GM23338 (cell line): Measurements from ENCODE around the gene RAD50. TPM values are rescaled to one million over a fixed set of nuclear protein-coding genes. Genes with fewer than 3 reads are reported as not detected.

ENCODE experiments used
- ATAC-seq: fragments of 200-7000 bp; cut with Tn5 transposase; 3 replicates; pipeline ENCODE4 v1.9.1; 2020
- DNase-seq: peaks from one replicate; pipeline ENCODE4 v3.0.0-alpha.2; 2015; ENCODE audit warnings: low spot score
- H2AFZ ChIP-seq: fragments of 200-600 bp; sonication (generic); 2 replicates; pipeline ENCODE4 v1.8.0; 2016; ENCODE audit warnings: antibody characterized with exemption, mild to moderate bottlenecking, moderate library complexity
- H3F3A ChIP-seq: fragments of 200-600 bp; sonication (generic); replicated peaks from 2 replicates; pipeline ENCODE4 v1.8.0; 2017; ENCODE audit warnings: antibody characterized with exemption, mixed run types, low read depth
- H3K27ac ChIP-seq: fragments of 200-600 bp; sonication (generic); 2 replicates; pipeline ENCODE4 v1.6.1; 2016; ENCODE audit warnings: low read depth
- H3K27me3 ChIP-seq: fragments of 200-600 bp; sonication (generic); 2 replicates; pipeline ENCODE4 v1.8.0; 2016; ENCODE audit warnings: mild to moderate bottlenecking, mixed run types, moderate library complexity; ENCODE audit not compliant: insufficient read depth
- H3K36me3 ChIP-seq: fragments of 200-600 bp; sonication (generic); 2 replicates; pipeline ENCODE4 v1.8.0; 2016; ENCODE audit warnings: mild to moderate bottlenecking; ENCODE audit not compliant: insufficient read depth
- H3K4me1 ChIP-seq: fragments of 200-600 bp; sonication (generic); 2 replicates; pipeline ENCODE4 v1.8.0; 2016; ENCODE audit warnings: mild to moderate bottlenecking, moderate library complexity; ENCODE audit not compliant: insufficient read depth
- H3K4me2 ChIP-seq: fragments of 200-600 bp; sonication (generic); 2 replicates; pipeline ENCODE4 v1.7.1; 2017; ENCODE audit warnings: mixed run types
- H3K4me3 ChIP-seq: fragments of 200-600 bp; sonication (generic); 2 replicates; pipeline ENCODE4 v1.6.1; 2016; ENCODE audit warnings: mixed run types
- H3K79me2 ChIP-seq: fragments of 200-600 bp; sonication (generic); replicated peaks from 2 replicates; pipeline ENCODE4 v1.8.0; 2017; ENCODE audit warnings: mild to moderate bottlenecking; ENCODE audit not compliant: insufficient read depth
- H3K9me2 ChIP-seq: fragments of 200-600 bp; sonication (generic); 2 replicates; pipeline ENCODE4 v1.8.0; 2017; ENCODE audit not compliant: insufficient read depth
- H4K20me1 ChIP-seq: fragments of 200-600 bp; sonication (generic); replicated peaks from 2 replicates; pipeline ENCODE4 v1.8.0; 2017; ENCODE audit warnings: mild to moderate bottlenecking; ENCODE audit not compliant: insufficient read depth
- H3K27ac Mint-ChIP-seq: 2 replicates; pipeline ENCODE4 v1.8.0; 2020; ENCODE audit warnings: inconsistent platforms, mild to moderate bottlenecking, moderate library complexity, mixed read lengths
- H3K27me3 Mint-ChIP-seq: 3 replicates; pipeline ENCODE4 v1.8.0; 2022; ENCODE audit warnings: low read depth, mild to moderate bottlenecking, moderate library complexity, mixed read lengths, inconsistent platforms; ENCODE audit not compliant: insufficient read depth, poor library complexity
- H3K36me3 Mint-ChIP-seq: 3 replicates; pipeline ENCODE4 v1.8.0; 2021; ENCODE audit warnings: low read depth, mild to moderate bottlenecking, inconsistent platforms, moderate library complexity, mixed read lengths
- H3K4me1 Mint-ChIP-seq: 3 replicates; pipeline ENCODE4 v1.8.0; 2020; ENCODE audit warnings: mild to moderate bottlenecking, inconsistent platforms, mixed read lengths
- H3K4me3 Mint-ChIP-seq: 3 replicates; pipeline ENCODE4 v1.8.0; 2021; ENCODE audit warnings: moderate library complexity, mild to moderate bottlenecking, inconsistent platforms, mixed read lengths
- H3K9me3 Mint-ChIP-seq: 3 replicates; pipeline ENCODE4 v1.8.0; 2020; ENCODE audit warnings: moderate library complexity, mild to moderate bottlenecking, inconsistent platforms, mixed read lengths
- NANOG ChIP-seq: IDR thresholded peaks from 2 replicates; pipeline ENCODE4 v1.6.1; 2016; ENCODE audit warnings: antibody characterized with exemption, borderline replicate concordance
- POLR2AphosphoS5 ChIP-seq: IDR thresholded peaks from 2 replicates; pipeline ENCODE4 v1.6.1; 2016; ENCODE audit warnings: antibody characterized with exemption, low read depth
- ZNF114 ChIP-seq: fragments of 250-450 bp; sonication (Bioruptor Pico); IDR thresholded peaks from 2 replicates; pipeline ENCODE4 v1.5.0; 2020; ENCODE audit warnings: mild to moderate bottlenecking, moderate library complexity
- ZNF331 ChIP-seq: fragments of 250-450 bp; sonication (Bioruptor Pico); IDR thresholded peaks from 2 replicates; pipeline ENCODE4 v1.5.0; 2020; ENCODE audit warnings: low read depth, mild to moderate bottlenecking, moderate library complexity
- polyA plus RNA-seq: library from polyadenylated mRNA; unstranded; fragments of >200 nt; fragmentation: Nextera tagmentation; extraction: Ambion mirVana; gene quantifications from 2 replicates; pipeline ENCODE4 v1.2.1, GENCODE V29; 2016
- total RNA-seq: library from RNA; depleted of rRNA; stranded (reverse); fragments of >200 nt; shearing (Covaris generic); gene quantifications from 2 replicates; pipeline ENCODE4 v1.2.3, GENCODE V29; 2014
- TF ChIP-seq, protein P1 (sequence below): IDR thresholded peaks from 2 replicates; pipeline ENCODE4 v1.6.1; 2016; ENCODE audit warnings: antibody characterized with exemption
- TF ChIP-seq, protein P2 (sequence below): IDR thresholded peaks from one replicate; pipeline ENCODE4 v1.6.1; 2018; ENCODE audit warnings: antibody characterized with exemption; ENCODE audit not compliant: unreplicated experiment

Gene RAD50
- total and polyA plus RNA-seq, 2 experiments from 2014 or later: 27.0 to 52.2 TPM

DNA sequence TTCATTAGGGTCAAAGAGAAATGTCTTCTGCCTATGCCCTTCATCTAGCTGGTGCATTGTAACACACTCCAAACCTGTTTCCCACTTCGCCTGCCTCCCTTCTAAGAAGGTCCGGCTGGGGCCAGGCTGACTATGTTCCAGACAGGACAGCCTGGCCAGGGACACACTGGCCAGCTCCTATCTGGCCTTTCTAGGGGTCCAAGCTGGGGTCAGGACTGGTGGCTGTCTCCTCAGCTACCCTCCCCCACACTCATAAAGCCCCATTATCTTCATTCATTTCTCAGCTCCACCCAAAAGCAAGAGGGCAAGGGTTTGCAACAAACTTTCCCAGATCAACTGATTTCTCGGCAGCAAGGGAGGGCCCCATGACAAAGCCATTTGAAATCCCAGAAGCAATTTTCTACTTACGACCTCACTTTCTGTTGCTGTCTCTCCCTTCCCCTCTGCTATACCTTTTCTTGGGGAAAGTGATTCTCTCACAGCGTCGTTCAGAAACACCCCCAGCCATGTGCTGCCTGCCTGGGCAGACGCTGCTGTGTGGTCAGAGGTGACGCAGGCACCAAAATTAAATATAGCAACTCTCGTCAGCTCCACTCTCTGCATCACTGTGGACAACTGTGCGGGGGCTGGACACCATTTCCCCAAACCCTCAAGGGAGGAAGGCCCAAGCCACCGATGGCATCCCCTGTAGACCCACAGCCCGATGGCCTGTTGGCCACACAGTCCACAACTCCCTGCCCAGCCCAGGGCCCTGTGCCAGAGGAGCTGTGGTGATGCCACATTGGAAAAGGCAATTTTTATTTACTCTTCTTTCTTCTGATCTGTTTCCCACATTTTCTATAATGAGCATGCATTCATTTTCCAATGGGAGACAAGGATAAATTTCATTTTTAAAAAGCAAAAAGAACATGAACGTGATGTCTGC lies 107.3 kb downstream of the RAD50 start:
- peak overlapping the region; percentile 38; the same call in 1 of the 2 replicates for H2AFZ ChIP-seq
- Mint-ChIP-seq H3K4me1 (peaks cover 14% of the 10 kb centered on the region), H3K4me3 (no peak overlapping the region; the same call in 2 of the 3 replicates), H3K36me3 (no peaks in the 10 kb centered on the region), H3K27me3 (peaks cover 24% of the 10 kb centered on the region), H3K27ac (no peak overlapping the region), H3K9me3 (no peaks in the 10 kb centered on the region)
- no peaks in the 10 kb centered on the region for H4K20me1 ChIP-seq
- no peak for TF ChIP-seq NANOG
- TF ChIP-seq, protein P1, sequence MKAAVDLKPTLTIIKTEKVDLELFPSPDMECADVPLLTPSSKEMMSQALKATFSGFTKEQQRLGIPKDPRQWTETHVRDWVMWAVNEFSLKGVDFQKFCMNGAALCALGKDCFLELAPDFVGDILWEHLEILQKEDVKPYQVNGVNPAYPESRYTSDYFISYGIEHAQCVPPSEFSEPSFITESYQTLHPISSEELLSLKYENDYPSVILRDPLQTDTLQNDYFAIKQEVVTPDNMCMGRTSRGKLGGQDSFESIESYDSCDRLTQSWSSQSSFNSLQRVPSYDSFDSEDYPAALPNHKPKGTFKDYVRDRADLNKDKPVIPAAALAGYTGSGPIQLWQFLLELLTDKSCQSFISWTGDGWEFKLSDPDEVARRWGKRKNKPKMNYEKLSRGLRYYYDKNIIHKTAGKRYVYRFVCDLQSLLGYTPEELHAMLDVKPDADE: no peak
- TF ChIP-seq ZNF114: no peak
- no peaks in the 10 kb centered on the region for H3K36me3 ChIP-seq
- H3K79me2 ChIP-seq: no peaks in the 10 kb centered on the region
- H3K27me3 ChIP-seq: no peaks in the 10 kb centered on the region
- no peak overlapping the region for H3K4me2 ChIP-seq
- no peak overlapping the region for H3K4me3 ChIP-seq
- ATAC-seq (no peak), DNase-seq (no peak)
- no peaks in the 10 kb centered on the region for H3F3A ChIP-seq
- H3K4me1 ChIP-seq: no peaks in the 10 kb centered on the region
- H3K9me2 ChIP-seq: no peaks in the 10 kb centered on the region
- H3K27ac ChIP-seq: no peak overlapping the region

DNA sequence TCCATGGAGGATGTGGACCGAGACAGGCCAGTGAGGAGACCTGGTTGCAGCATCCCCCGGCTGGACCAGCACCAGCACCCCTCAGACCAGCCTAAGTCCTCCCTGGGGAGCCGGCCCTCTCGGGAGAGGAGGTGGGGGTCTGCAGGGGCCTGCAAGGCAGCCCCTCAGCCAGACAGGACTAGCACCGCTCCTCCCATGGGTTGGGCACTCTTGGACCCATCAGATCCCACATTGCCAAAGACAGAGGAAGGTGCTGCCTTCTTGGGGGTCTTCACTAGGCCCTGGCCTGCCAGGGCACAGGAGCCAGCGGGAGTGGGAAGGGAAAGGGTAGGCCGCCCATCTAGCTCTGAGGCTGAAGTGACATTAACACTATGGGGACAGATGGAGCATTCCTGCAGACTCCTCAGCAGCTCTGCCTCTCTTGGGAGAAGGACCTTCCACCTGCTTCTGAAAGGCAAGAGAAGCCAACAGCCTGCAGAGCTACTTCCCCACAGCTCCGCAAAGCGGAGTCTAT lies 108.0 kb downstream of the RAD50 start:
- no peaks in the 10 kb centered on the region for H3K27me3 ChIP-seq
- no peak overlapping the region for H3K4me2 ChIP-seq
- H3K36me3 ChIP-seq: no peaks in the 10 kb centered on the region
- no peak overlapping the region for H2AFZ ChIP-seq
- ATAC-seq (no peak), DNase-seq (no peak)
- Mint-ChIP-seq H3K4me1 (peaks cover 14% of the 10 kb centered on the region), H3K36me3 (no peaks in the 10 kb centered on the region), H3K27me3 (peaks cover 23% of the 10 kb centered on the region), H3K4me3 (no peak overlapping the region), H3K27ac (no peak overlapping the region), H3K9me3 (no peaks in the 10 kb centered on the region)
- no peak overlapping the region for H3K4me3 ChIP-seq
- no peak overlapping the region for H3K27ac ChIP-seq
- no peak for TF ChIP-seq ZNF114
- H3K4me1 ChIP-seq: no peaks in the 10 kb centered on the region
- H3K9me2 ChIP-seq: no peaks in the 10 kb centered on the region
- no peaks in the 10 kb centered on the region for H3K79me2 ChIP-seq
- no peaks in the 10 kb centered on the region for H4K20me1 ChIP-seq
- no peaks in the 10 kb centered on the region for H3F3A ChIP-seq

DNA sequence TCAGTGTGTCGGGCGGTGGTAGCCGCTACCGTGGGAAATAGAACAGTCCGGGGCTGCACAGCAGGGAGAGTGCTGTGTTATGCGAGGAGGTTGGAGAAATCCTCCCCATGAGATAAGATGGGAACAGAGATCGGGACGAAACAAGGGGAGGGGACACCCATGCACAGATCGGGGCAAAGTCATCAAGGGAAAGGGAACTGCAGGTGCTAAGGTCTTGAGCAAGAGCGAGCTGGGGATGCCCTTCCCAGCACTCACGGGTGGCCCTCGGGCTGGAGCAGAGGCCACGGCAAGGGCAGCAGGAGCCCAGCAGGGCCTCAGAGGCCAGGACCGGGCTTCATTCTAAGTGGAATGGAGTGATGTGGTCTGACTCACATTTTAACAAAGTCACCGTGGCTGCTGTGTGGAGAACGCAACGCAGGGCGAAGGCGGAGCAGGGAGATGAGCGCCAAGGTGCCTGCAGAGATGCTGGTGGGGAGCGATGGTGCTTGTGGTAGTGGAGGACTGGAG lies 108.8 kb downstream of the RAD50 start:
- Mint-ChIP-seq H3K4me3 (no peak overlapping the region), H3K4me1 (peaks cover 17% of the 10 kb centered on the region), H3K27ac (no peak overlapping the region), H3K9me3 (no peaks in the 10 kb centered on the region), H3K27me3 (peaks cover 22% of the 10 kb centered on the region), H3K36me3 (no peaks in the 10 kb centered on the region; the same call in 2 of the 3 replicates)
- Histone ChIP-seq H3K27ac (no peak overlapping the region), H3K9me2 (peaks cover 2% of the 10 kb centered on the region; the same call in 1 of the 2 replicates), H3K27me3 (no peaks in the 10 kb centered on the region), H4K20me1 (no peaks in the 10 kb centered on the region), H2AFZ (no peak overlapping the region), H3K4me3 (no peak overlapping the region), H3K4me2 (no peak overlapping the region), H3K4me1 (no peaks in the 10 kb centered on the region), H3F3A (no peaks in the 10 kb centered on the region), H3K79me2 (no peaks in the 10 kb centered on the region), H3K36me3 (no peaks in the 10 kb centered on the region)
- ATAC-seq (no peak; the same call in 2 of the 3 replicates), DNase-seq (no peak)
- TF ChIP-seq ZNF331 (CRISPR knock-in tag): no peak
- TF ChIP-seq, protein P2, sequence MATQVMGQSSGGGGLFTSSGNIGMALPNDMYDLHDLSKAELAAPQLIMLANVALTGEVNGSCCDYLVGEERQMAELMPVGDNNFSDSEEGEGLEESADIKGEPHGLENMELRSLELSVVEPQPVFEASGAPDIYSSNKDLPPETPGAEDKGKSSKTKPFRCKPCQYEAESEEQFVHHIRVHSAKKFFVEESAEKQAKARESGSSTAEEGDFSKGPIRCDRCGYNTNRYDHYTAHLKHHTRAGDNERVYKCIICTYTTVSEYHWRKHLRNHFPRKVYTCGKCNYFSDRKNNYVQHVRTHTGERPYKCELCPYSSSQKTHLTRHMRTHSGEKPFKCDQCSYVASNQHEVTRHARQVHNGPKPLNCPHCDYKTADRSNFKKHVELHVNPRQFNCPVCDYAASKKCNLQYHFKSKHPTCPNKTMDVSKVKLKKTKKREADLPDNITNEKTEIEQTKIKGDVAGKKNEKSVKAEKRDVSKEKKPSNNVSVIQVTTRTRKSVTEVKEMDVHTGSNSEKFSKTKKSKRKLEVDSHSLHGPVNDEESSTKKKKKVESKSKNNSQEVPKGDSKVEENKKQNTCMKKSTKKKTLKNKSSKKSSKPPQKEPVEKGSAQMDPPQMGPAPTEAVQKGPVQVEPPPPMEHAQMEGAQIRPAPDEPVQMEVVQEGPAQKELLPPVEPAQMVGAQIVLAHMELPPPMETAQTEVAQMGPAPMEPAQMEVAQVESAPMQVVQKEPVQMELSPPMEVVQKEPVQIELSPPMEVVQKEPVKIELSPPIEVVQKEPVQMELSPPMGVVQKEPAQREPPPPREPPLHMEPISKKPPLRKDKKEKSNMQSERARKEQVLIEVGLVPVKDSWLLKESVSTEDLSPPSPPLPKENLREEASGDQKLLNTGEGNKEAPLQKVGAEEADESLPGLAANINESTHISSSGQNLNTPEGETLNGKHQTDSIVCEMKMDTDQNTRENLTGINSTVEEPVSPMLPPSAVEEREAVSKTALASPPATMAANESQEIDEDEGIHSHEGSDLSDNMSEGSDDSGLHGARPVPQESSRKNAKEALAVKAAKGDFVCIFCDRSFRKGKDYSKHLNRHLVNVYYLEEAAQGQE: no peak
- TF ChIP-seq POLR2AphosphoS5: no peak
